ENCODE data around the gene ABCC10. TPM values are rescaled to one million over a fixed set of nuclear protein-coding genes. Genes with fewer than 3 reads are reported as not detected.

ABCC10 gene
- total RNA-seq, 2 experiments from 2014 or later, result 51.0 to 58.3 TPM

Small RNA genes lying within 50 kb of the gene (microRNA-seq; reads per million reads assigned to microRNA genes)
- gene MIR6780B, result not detected

Other genes with a start within 250 kb of the ABCC10 start
- gene CUL9, start 245.3 kb upstream of the ABCC10 start, total RNA-seq, result 10 to 100 TPM; 75.1 to 80.8 TPM
- gene DNPH1, start 198.1 kb upstream of the ABCC10 start, total RNA-seq, result 10 to 100 TPM; 42.2 to 43.7 TPM
- not detected for gene TTBK1, start 184.1 kb upstream of the ABCC10 start, total RNA-seq
- gene SLC22A7, start 129.3 kb upstream of the ABCC10 start, total RNA-seq, result not detected
- gene CRIP3, start 118.7 kb upstream of the ABCC10 start, total RNA-seq, result under 1 TPM; 0.47 to 0.62 TPM
- 10 to 100 TPM; 17.0 to 18.2 TPM for gene ZNF318, start 57.9 kb upstream of the ABCC10 start, total RNA-seq
- gene DLK2, start 28.0 kb downstream of the ABCC10 start, total RNA-seq, result under 1 TPM; 0.30 to 0.37 TPM
- gene TJAP1, start 50.0 kb downstream of the ABCC10 start, total RNA-seq, result 10 to 100 TPM; 42.7 to 47.6 TPM
- gene LRRC73, start 82.8 kb downstream of the ABCC10 start, total RNA-seq, result under 1 TPM; 0.33 to 0.37 TPM
- gene YIPF3, start 89.4 kb downstream of the ABCC10 start, total RNA-seq, result 10 to 100 TPM; 63.2 to 71.8 TPM
- gene POLR1C, start 89.5 kb downstream of the ABCC10 start, total RNA-seq, result 10 to 100 TPM; 28.8 to 29.7 TPM
- 10 to 100 TPM; 46.1 to 47.0 TPM for gene XPO5, start 148.5 kb downstream of the ABCC10 start, total RNA-seq
- 10 to 100 TPM; 57.3 to 62.0 TPM for gene POLH, start 148.6 kb downstream of the ABCC10 start, total RNA-seq
- gene GTPBP2, start 201.7 kb downstream of the ABCC10 start, total RNA-seq, result 100 to 1,000 TPM; 107 to 115 TPM
- gene MAD2L1BP, start 208.3 kb downstream of the ABCC10 start, total RNA-seq, result 10 to 100 TPM; 39.7 to 40.2 TPM
- not detected for gene RSPH9, start 217.5 kb downstream of the ABCC10 start, total RNA-seq